ENCODE data around the gene BRICD5. TPM values are rescaled to one million over a fixed set of nuclear protein-coding genes. Genes with fewer than 3 reads are reported as not detected.

BRICD5 gene
- total RNA-seq, 2 donors from 2014 or later, result 7.7 to 15.2 TPM

GRCh38 chr16:2195322-2196161, 15.1 kb downstream of the BRICD5 start:
- Histone ChIP-seq H3K36me3 (no peaks in the 10 kb centered on the region), H3K4me1 (no peaks in the 10 kb centered on the region), H3K9ac (ENCODE audit: low read depth in 2 of 2, low read length in 2 of 2) (peak overlapping the region in 1 of 2 donors; percentile 43), H3K27me3 (peaks cover 34% of the 10 kb centered on the region), H3K27ac (no peak overlapping the region), H3K9me3 (no peaks in the 10 kb centered on the region), H3K4me3 (peak overlapping the region; percentile 7)
- intact Hi-C loops (cut with DNase I), result no loop called here
- TF ChIP-seq, protein P1, sequence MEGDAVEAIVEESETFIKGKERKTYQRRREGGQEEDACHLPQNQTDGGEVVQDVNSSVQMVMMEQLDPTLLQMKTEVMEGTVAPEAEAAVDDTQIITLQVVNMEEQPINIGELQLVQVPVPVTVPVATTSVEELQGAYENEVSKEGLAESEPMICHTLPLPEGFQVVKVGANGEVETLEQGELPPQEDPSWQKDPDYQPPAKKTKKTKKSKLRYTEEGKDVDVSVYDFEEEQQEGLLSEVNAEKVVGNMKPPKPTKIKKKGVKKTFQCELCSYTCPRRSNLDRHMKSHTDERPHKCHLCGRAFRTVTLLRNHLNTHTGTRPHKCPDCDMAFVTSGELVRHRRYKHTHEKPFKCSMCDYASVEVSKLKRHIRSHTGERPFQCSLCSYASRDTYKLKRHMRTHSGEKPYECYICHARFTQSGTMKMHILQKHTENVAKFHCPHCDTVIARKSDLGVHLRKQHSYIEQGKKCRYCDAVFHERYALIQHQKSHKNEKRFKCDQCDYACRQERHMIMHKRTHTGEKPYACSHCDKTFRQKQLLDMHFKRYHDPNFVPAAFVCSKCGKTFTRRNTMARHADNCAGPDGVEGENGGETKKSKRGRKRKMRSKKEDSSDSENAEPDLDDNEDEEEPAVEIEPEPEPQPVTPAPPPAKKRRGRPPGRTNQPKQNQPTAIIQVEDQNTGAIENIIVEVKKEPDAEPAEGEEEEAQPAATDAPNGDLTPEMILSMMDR (IDR thresholded peaks at IDR 0.05), result no peak
- no peak for DNase-seq

DNA sequence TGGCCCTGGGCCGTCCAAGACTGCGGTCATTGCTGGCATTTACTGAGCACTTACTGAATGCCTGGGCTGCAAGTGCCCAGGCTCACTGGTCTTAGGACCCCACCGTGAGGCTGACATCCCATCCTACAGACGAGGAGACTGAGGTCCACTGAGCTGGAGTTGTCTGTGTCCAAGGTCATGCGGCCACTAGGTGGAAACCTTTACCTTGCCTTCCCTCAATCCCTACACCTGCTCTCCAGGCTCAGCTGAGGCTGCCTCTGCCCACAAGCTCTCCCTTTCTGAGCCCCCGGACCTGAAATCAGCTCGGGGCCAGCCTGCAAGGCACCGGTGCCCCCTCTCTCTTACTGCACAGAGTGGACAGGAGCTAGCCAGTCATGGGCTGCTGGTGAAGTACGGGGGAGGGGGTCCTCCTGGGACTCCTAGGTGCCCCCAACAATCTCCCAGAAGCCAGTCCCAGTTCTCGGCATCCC, 15.8 kb downstream of the BRICD5 start:
- DNase-seq, result peak; percentile 59
- Histone ChIP-seq H3K9me3 (no peaks in the 10 kb centered on the region), H3K9ac (ENCODE audit: low read depth in 2 of 2, low read length in 2 of 2) (no peak overlapping the region), H3K27me3 (peaks cover 34% of the 10 kb centered on the region), H3K36me3 (no peaks in the 10 kb centered on the region), H3K4me1 (no peaks in the 10 kb centered on the region), H3K27ac (no peak overlapping the region), H3K4me3 (no peak overlapping the region)
- intact Hi-C loops (cut with DNase I), result no loop called here
- TF ChIP-seq, protein P1 (IDR thresholded peaks at IDR 0.05), result peak; percentile 50

DNA sequence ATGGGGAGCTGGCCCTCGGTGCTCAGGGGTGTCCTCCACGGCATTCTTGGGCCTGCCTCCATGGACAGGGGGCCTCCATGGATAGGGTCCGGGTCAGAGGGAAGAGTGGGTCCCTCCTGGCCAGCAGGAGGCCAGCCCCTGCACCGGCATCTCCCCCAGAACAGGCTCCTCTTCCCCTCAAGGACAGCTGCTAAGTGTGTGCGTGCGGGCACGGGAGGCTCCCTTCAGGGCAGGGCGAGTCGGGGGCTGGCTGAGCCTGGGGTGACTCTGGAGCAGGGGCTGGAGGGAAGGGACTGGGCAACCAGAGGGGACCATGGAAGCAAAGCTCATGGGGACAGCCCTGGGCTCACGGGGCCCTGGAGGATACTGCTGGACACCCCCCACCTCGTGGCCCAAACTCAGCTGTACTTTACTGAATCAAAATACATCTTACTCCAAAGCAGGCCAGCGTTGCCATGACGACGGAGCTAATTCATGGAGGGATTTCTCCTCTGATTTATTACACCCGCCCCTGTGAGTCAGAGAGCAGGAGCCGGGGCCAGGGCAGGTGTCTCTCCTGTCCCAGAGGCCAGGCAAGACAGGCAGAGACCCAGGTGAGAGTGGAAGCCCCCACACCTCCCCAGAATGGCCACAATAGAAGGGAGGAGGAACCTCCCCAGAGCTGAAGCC, 16.4 kb downstream of the BRICD5 start:
- H3K4me3 ChIP-seq, result no peak overlapping the region
- no peaks in the 10 kb centered on the region for H3K9me3 ChIP-seq
- H3K4me1 ChIP-seq, result no peaks in the 10 kb centered on the region
- H3K27ac ChIP-seq, result no peak overlapping the region
- no peaks in the 10 kb centered on the region for H3K36me3 ChIP-seq
- peaks cover 34% of the 10 kb centered on the region for H3K27me3 ChIP-seq
- intact Hi-C loops (cut with DNase I), result no loop called here
- TF ChIP-seq, protein P1 (IDR thresholded peaks at IDR 0.05), result no peak
- DNase-seq, result no peak
- H3K9ac ChIP-seq (ENCODE audit: low read depth in 2 of 2, low read length in 2 of 2), result no peak overlapping the region

DNA sequence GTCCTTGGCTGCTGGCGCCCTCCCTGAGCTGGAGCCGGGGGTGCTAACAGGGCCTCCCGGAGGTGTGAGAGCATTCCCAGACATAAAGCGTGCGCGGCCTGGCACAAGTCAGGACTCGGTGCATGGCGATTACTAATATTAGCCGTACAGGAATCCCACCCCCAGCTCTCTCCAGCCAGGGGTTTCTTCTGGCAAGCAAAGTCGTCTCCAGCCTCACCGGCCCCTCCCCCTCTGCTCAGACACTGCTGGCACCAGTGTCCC, 19.3 kb downstream of the BRICD5 start:
- H3K9ac ChIP-seq (ENCODE audit: low read depth in 2 of 2, low read length in 2 of 2), result no peak overlapping the region
- no peak overlapping the region for H3K4me3 ChIP-seq
- H3K27ac ChIP-seq, result no peak overlapping the region
- no peaks in the 10 kb centered on the region for H3K4me1 ChIP-seq
- peaks cover 23% of the 10 kb centered on the region for H3K27me3 ChIP-seq
- DNase-seq, result no peak
- TF ChIP-seq, protein P1 (IDR thresholded peaks at IDR 0.05), result no peak
- no peaks in the 10 kb centered on the region for H3K9me3 ChIP-seq
- H3K36me3 ChIP-seq, result no peaks in the 10 kb centered on the region
- intact Hi-C loops (cut with DNase I), result no loop called here

DNA sequence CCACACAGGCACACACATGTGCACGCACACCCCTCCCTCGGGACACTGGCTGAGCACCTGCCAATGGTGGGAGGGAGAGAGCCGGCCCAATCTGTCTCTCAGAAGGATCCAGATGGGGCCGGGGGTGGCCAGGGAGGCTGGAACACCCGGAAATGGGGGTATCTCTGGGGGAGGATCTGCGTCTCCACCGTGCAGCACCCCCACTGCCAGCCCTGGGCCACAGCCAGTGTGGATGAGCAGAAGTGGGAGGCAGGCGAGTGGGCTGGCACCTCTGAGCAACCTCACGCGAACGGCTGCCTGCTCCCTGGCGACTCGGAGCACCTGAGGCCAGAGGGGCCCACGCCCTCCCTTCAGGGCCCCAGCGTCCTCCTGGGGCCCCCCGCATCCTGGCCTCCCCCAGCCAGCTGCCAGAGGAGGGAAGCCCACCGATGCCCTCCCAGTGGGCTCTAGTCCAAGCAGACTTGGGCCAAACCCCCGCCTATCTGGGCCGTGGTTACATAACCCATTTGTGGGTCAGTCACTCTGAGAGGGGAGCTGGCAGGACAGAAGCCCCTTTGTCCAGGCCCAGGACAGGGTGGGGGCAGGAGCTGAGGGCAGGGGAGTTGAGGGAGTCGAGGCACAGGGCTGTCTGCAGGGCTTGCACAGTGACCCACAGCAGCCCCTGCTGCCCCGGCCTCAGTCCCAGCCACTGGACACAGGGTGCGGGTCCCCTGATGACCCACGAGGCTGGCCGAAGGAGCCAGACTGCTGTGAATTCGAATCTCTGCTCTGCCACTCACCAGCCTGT, 19.8 kb downstream of the BRICD5 start:
- Histone ChIP-seq H3K9ac (ENCODE audit: low read depth in 2 of 2, low read length in 2 of 2) (no peak overlapping the region), H3K27ac (no peak overlapping the region), H3K4me3 (no peak overlapping the region), H3K4me1 (no peaks in the 10 kb centered on the region), H3K36me3 (no peaks in the 10 kb centered on the region), H3K27me3 (peaks cover 20% of the 10 kb centered on the region), H3K9me3 (no peaks in the 10 kb centered on the region)
- intact Hi-C loops (cut with DNase I), result no loop called here
- TF ChIP-seq, protein P1 (IDR thresholded peaks at IDR 0.05), result no peak
- no peak for DNase-seq

Measured in colonic mucosa (tissue), 4 donors.